K562 (cell line): ENCODE data around the gene CREB5. TPM values are rescaled to one million over a fixed set of nuclear protein-coding genes. Genes with fewer than 3 reads are reported as not detected.

ENCODE experiments used
- ATAC-seq: fragments of 200-7000 bp; cut with Tn5 transposase; 3 replicates; pipeline ENCODE4 v1.9.1; 2020; ENCODE audit warnings: moderate library complexity
- BruUV-seq: library from RNA; stranded (reverse); fragments of 400-500 nt; replicated peaks from 2 replicates; lab custom pipeline; 2021; lab: Mats Ljungman, UMichigan
- CTCF ChIA-PET: fragments of 300-600 bp; formaldehyde crosslinking; extraction: SDS; loops from one replicate; lab custom pipeline; 2021; ENCODE audit warnings: low intra/inter-chr PET ratio; lab: Yijun Ruan, JAX
- POLR2A ChIA-PET: fragments of 300-600, 350-650 bp; sonication (Branson Sonifier 250); formaldehyde crosslinking; extraction: SDS; loops from one replicate; lab custom pipeline; 2021; ENCODE audit warnings: antibody characterized with exemption, inconsistent platforms; lab: Yijun Ruan, JAX
- DNase-seq, 4 experiments: peaks; one replicate each; pipeline versions ENCODE4 v3.0.0 to v3.0.0-alpha.2; 2011 to 2018; ENCODE audit warnings: low spot score in 3 of 4, mixed read lengths in 3 of 4; ENCODE audit errors: extremely low read depth in 1 of 4
- FAIRE-seq: peaks from 2 replicates; lab custom pipeline; 2011; peaks lifted over from hg19 to GRCh38; lab: Jason Lieb, UNC
- H2AFZ ChIP-seq: 2 replicates; pipeline ENCODE4 v1.6.0; 2011; ENCODE audit warnings: low read depth, low read length, control low read depth, inconsistent platforms
- H3K27ac ChIP-seq: fragments of 200-600 bp; 3 replicates; pipeline ENCODE4 v1.8.0; 2011; ENCODE audit warnings: low read depth, mild to moderate bottlenecking, control low read depth, inconsistent platforms, low read length, moderate library complexity, mixed read lengths; ENCODE audit errors: extremely low read depth
- H3K27me3 ChIP-seq, 2 experiments: fragments of 300-600 bp in 1 of 2; 2 replicates in 1 of 2; 3 replicates in 1 of 2; pipeline versions ENCODE4 v1.6.0 to v1.8.0; 2011; ENCODE audit warnings: inconsistent platforms in 2 of 2, low read length in 2 of 2, mild to moderate bottlenecking in 1 of 2, mixed read lengths in 1 of 2, moderate library complexity in 1 of 2; ENCODE audit not compliant: control insufficient read depth in 2 of 2, insufficient read depth in 2 of 2
- H3K36me3 ChIP-seq: fragments of 300-600 bp; 3 replicates; pipeline ENCODE4 v1.8.0; 2011; ENCODE audit warnings: mild to moderate bottlenecking, low read length, inconsistent platforms; ENCODE audit not compliant: control insufficient read depth, insufficient read depth
- H3K4me1 ChIP-seq, 2 experiments: fragments of 200-600 bp in 1 of 2; replicated peaks in 1 of 2; 2 replicates in 1 of 2; 3 replicates in 1 of 2; pipeline versions ENCODE4 v1.5.1 to v1.8.0; 2011; ENCODE audit warnings: inconsistent platforms in 2 of 2, low read length in 2 of 2, mild to moderate bottlenecking in 1 of 2, mixed read lengths in 1 of 2, moderate library complexity in 1 of 2; ENCODE audit not compliant: control insufficient read depth in 2 of 2, insufficient read depth in 2 of 2
- H3K4me2 ChIP-seq: 2 replicates; pipeline ENCODE4 v1.6.1; 2011; ENCODE audit warnings: low read length, control low read depth, inconsistent platforms, mixed read lengths; ENCODE audit not compliant: insufficient read depth
- H3K4me3 ChIP-seq: fragments of 200-600 bp; sonication (generic), shearing (Covaris generic); 2 replicates; pipeline ENCODE4 v1.5.1; 2016; ENCODE audit warnings: control low read depth, inconsistent platforms
- H3K79me2 ChIP-seq: fragments of 200-600 bp; 3 replicates; pipeline ENCODE4 v1.8.0; 2011; ENCODE audit warnings: low read length, inconsistent platforms; ENCODE audit not compliant: control insufficient read depth, insufficient read depth
- H3K9ac ChIP-seq, 2 experiments: 2 replicates each; pipeline versions ENCODE4 v1.6.0 to v1.6.1; 2011; ENCODE audit warnings: low read depth in 2 of 2, low read length in 2 of 2, control low read depth in 1 of 2, inconsistent platforms in 1 of 2, mild to moderate bottlenecking in 1 of 2, mixed read lengths in 1 of 2; ENCODE audit not compliant: insufficient read depth in 1 of 2
- H3K9me1 ChIP-seq: one replicate; pipeline ENCODE4 v1.6.0; 2011; ENCODE audit warnings: inconsistent platforms, mild to moderate bottlenecking, low read length, moderate library complexity; ENCODE audit not compliant: control insufficient read depth, insufficient read depth
- H3K9me3 ChIP-seq: replicated peaks from 2 replicates; pipeline ENCODE4 v1.5.1; 2011; ENCODE audit warnings: low read depth, low read length, inconsistent platforms; ENCODE audit not compliant: control insufficient read depth, insufficient read depth
- H4K20me1 ChIP-seq: replicated peaks from 2 replicates; pipeline ENCODE4 v1.6.1; 2011; ENCODE audit warnings: low read length, inconsistent platforms, mixed read lengths; ENCODE audit not compliant: control insufficient read depth, insufficient read depth
- BRD9 ChIP-seq: fragments of 450-650 bp; IDR thresholded peaks from 2 replicates; pipeline ENCODE4 v1.6.1; 2018; ENCODE audit warnings: low read depth; ENCODE audit not compliant: partially characterized antibody
- CHCHD3 ChIP-seq: fragments of 250-450 bp; sonication (Bioruptor Pico); IDR thresholded peaks from 2 replicates; pipeline ENCODE4 v2.1.2; 2022; ENCODE audit warnings: mild to moderate bottlenecking
- ETV6 ChIP-seq, 3 experiments: fragments of 150-350 bp in 1 of 3; sonication (generic) in 1 of 3; formaldehyde crosslinking in 1 of 3; IDR thresholded peaks; 2 replicates each; pipeline versions ENCODE4 v1.6.1 to v1.8.0; 2014 to 2022; ENCODE audit warnings: borderline replicate concordance in 2 of 3, low read depth in 2 of 3, antibody characterized with exemption in 1 of 3, low read length in 1 of 3, mild to moderate bottlenecking in 1 of 3, missing genetic modification reagents in 1 of 3
- NFRKB ChIP-seq: fragments of 450-650 bp; IDR thresholded peaks from 2 replicates; pipeline ENCODE4 v1.6.1; 2016; ENCODE audit warnings: low read depth
- NFXL1 ChIP-seq: fragments of 450-650 bp; formaldehyde crosslinking; IDR thresholded peaks from 2 replicates; pipeline ENCODE4 v1.4.0; 2021; ENCODE audit warnings: mild to moderate bottlenecking
- NR2C2 ChIP-seq, 2 experiments: fragments of 200-800 bp in 1 of 2; sonication (Bioruptor generic) in 1 of 2; sonication (generic) in 1 of 2; formaldehyde crosslinking in 1 of 2; IDR thresholded peaks; 2 replicates each; pipeline versions ENCODE4 v1.6.1 to v1.8.0; 2016 to 2022; ENCODE audit warnings: mild to moderate bottlenecking in 1 of 2, missing compliant biosample characterization in 1 of 2, missing genetic modification characterization in 1 of 2, missing genetic modification reagents in 1 of 2
- POLR2G ChIP-seq: fragments of 200-400 bp; formaldehyde crosslinking; IDR thresholded peaks from 2 replicates; pipeline ENCODE4 v1.6.1; 2017; ENCODE audit warnings: low read depth, mild to moderate bottlenecking, antibody characterized with exemption, low read length, moderate library complexity
- POLR3G ChIP-seq: IDR thresholded peaks from 2 replicates; pipeline ENCODE4 v1.6.1; 2011; ENCODE audit not compliant: insufficient read length, insufficient replicate concordance; ENCODE audit errors: extremely low read depth
- TOE1 ChIP-seq, 2 experiments: fragments of 450-650 bp in 1 of 2; sonication (generic) in 1 of 2; formaldehyde crosslinking in 1 of 2; IDR thresholded peaks; 2 replicates each; pipeline versions ENCODE4 v1.7.1 to v1.8.0; 2016 to 2022; ENCODE audit warnings: borderline replicate concordance in 2 of 2, mild to moderate bottlenecking in 2 of 2, antibody characterized with exemption in 1 of 2, inconsistent platforms in 1 of 2, low read depth in 1 of 2, missing genetic modification reagents in 1 of 2, moderate library complexity in 1 of 2
- WGBS: fragments of 100-300 bp; shearing (Covaris generic); methylation state at CpG from one replicate; pipeline ENCODE4 v1.1.6; 2016; ENCODE audit warnings: low coverage, mixed read lengths; ENCODE audit not compliant: insufficient coverage; ENCODE audit errors: missing lambda C conversion rate; 5-methylcytosine and 5-hydroxymethylcytosine counted together
- in situ Hi-C: fragments of 300-500 bp; cut with MboI; formaldehyde crosslinking; loops from 4 replicates; pipeline ENCODE4 v1.15.0; 2018; ENCODE audit warnings: inconsistent platforms, mixed read lengths
- intact Hi-C: fragments of 100-400 bp; cut with micrococcal nuclease; formaldehyde crosslinking; loops from 2 replicates; pipeline ENCODE4 v1.14.2; 2022
- polyA plus RNA-seq, 8 experiments: library from polyadenylated mRNA; depleted of rRNA in 4 of 8; stranded (reverse) in 5 of 8; unstranded in 3 of 8; fragments of >200 nt; fragmentation: Nextera tagmentation in 2 of 8; fragmentation: Illumina TruSeq in 1 of 8; extraction: Ambion mirVana in 2 of 8; extraction: Trizol in 1 of 8; gene quantifications; 2 replicates each; pipeline versions ENCODE4 v1.2.1 to v1.2.3, GENCODE V29; 2011 to 2014; ENCODE audit warnings: inconsistent platforms in 1 of 8, missing spikeins in 1 of 8
- total RNA-seq, 7 experiments: library from RNA; depleted of rRNA in 6 of 7; stranded (reverse); fragments of >200 nt in 6 of 7; fragmentation: Illumina TruSeq in 2 of 7; extraction: Trizol in 2 of 7; gene quantifications; 2 replicates each; pipeline versions ENCODE4 v1.2.1 to v1.2.3, GENCODE V29; 2011 to 2021; ENCODE audit warnings: low replicate concordance in 1 of 7
- TF ChIP-seq, protein P1 (sequence below), 2 experiments: fragments of 450-650 bp in 1 of 2; IDR thresholded peaks; 2 replicates each; pipeline ENCODE4 v1.6.1; 2011 to 2017; ENCODE audit warnings: low read depth in 2 of 2, antibody characterized with exemption in 1 of 2, borderline replicate concordance in 1 of 2, low read length in 1 of 2, mild to moderate bottlenecking in 1 of 2, mixed read lengths in 1 of 2; ENCODE audit not compliant: control insufficient read depth in 1 of 2

CREB5 gene
- total and polyA plus RNA-seq, 9 of the 15 experiments (the other 6 are each of a cell fraction or from before 2014, with no cell fraction given) = 0.33 to 6.4 (median 1.8) TPM

DNA sequence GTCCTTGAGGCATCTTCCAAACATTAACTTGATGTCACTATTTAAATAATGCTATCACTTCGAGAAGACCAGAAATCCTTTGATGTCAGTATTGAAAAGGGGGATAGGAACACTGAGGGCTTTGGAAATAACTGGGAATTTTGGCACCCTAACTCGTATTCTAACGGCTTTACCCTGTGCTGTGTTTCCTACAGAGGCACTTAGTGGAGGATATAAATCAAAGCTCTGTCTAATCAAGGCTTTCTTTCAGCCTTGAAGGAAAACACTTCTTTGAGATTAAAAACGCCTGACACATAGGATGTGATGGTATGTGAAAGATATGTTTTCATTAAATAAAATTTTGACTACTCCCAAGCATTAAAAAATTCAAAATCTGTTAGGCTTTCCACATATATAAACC lies 62.3 kb downstream of the CREB5 start:
- H2AFZ ChIP-seq = no peak overlapping the region
- H3K4me1 ChIP-seq = no peaks in the 10 kb centered on the region
- H4K20me1 ChIP-seq = no peaks in the 10 kb centered on the region
- no peaks in the 10 kb centered on the region for H3K9me3 ChIP-seq
- no peak overlapping the region for H3K4me2 ChIP-seq
- no peaks in the 10 kb centered on the region for H3K9me1 ChIP-seq
- in situ Hi-C loops (no loop called here), intact Hi-C loops (no loop called here)
- no peaks in the 10 kb centered on the region; a peak in 1 of 5 replicates for H3K27me3 ChIP-seq
- ATAC-seq (no peak), DNase-seq (no peak), FAIRE-seq (no peak)
- no peaks in the 10 kb centered on the region for H3K79me2 ChIP-seq
- ChIA-PET POLR2A (no interaction called here), CTCF (no interaction called here)
- 0% methylated on average over 4 of the region's 4 CpGs for WGBS
- no peaks in the 10 kb centered on the region for H3K36me3 ChIP-seq
- no peak overlapping the region for H3K9ac ChIP-seq
- no peak overlapping the region for H3K4me3 ChIP-seq
- H3K27ac ChIP-seq = no peak overlapping the region
- no TSS peak for BruUV-seq
- TF ChIP-seq BRD9 (no peak), CHCHD3 (CRISPR knock-in tag) (no peak), POLR3G (no peak), TOE1 (IDR thresholded peaks at IDR 0.05; ENCODE audit: borderline replicate concordance) (no peak), TOE1 (CRISPR knock-in tag; IDR thresholded peaks at IDR 0.05; ENCODE audit: borderline replicate concordance, low read depth) (no peak), ETV6 (IDR thresholded peaks at IDR 0.05; ENCODE audit: borderline replicate concordance in 1 of 2, low read depth in 2 of 2, low read length in 1 of 2) (no peak), ETV6 (CRISPR knock-in tag; IDR thresholded peaks at IDR 0.05; ENCODE audit: borderline replicate concordance) (no peak), POLR2G (no peak), NR2C2 (CRISPR knock-in tag; IDR thresholded peaks at IDR 0.05) (no peak), NR2C2 (tag; IDR thresholded peaks at IDR 0.05) (no peak), NFRKB (no peak), NFXL1 (no peak)
- TF ChIP-seq, protein P1, sequence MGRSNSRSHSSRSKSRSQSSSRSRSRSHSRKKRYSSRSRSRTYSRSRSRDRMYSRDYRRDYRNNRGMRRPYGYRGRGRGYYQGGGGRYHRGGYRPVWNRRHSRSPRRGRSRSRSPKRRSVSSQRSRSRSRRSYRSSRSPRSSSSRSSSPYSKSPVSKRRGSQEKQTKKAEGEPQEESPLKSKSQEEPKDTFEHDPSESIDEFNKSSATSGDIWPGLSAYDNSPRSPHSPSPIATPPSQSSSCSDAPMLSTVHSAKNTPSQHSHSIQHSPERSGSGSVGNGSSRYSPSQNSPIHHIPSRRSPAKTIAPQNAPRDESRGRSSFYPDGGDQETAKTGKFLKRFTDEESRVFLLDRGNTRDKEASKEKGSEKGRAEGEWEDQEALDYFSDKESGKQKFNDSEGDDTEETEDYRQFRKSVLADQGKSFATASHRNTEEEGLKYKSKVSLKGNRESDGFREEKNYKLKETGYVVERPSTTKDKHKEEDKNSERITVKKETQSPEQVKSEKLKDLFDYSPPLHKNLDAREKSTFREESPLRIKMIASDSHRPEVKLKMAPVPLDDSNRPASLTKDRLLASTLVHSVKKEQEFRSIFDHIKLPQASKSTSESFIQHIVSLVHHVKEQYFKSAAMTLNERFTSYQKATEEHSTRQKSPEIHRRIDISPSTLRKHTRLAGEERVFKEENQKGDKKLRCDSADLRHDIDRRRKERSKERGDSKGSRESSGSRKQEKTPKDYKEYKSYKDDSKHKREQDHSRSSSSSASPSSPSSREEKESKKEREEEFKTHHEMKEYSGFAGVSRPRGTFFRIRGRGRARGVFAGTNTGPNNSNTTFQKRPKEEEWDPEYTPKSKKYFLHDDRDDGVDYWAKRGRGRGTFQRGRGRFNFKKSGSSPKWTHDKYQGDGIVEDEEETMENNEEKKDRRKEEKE (IDR thresholded peaks at IDR 0.05; ENCODE audit: borderline replicate concordance in 1 of 2, control insufficient read depth in 1 of 2, low read depth in 2 of 2, low read length in 1 of 2) = no peak
